CD4-positive, alpha-beta T cell treated with Interferon gamma for 1 hour (primary cell): Measurements from ENCODE around the gene SLC1A2.

ENCODE experiments used
- DNase-seq: peaks from one replicate; pipeline ENCODE4 v3.0.0-alpha.2; 2020

SLC1A2 gene

GRCh38 chr11:35214792-35215193, 204.6 kb downstream of the SLC1A2 start:
- peak; percentile 58 for DNase-seq

- DNase-seq = no peak
Observed at GRCh38 chr11:35214226-35214770, 205.1 kb downstream of the SLC1A2 start.

- no peak for DNase-seq
Observed at GRCh38 chr11:35211952-35212351, 207.4 kb downstream of the SLC1A2 start.

GRCh38 chr11:35210876-35211546, 208.3 kb downstream of the SLC1A2 start:
- no peak for DNase-seq

- DNase-seq = no peak
Observed at GRCh38 chr11:35208795-35209194, 210.6 kb downstream of the SLC1A2 start.

- DNase-seq = no peak
Observed at GRCh38 chr11:35207471-35208403, 211.6 kb downstream of the SLC1A2 start.

- no peak for DNase-seq
Observed at GRCh38 chr11:35206616-35207015, 212.7 kb downstream of the SLC1A2 start.

GRCh38 chr11:35204614-35205013, 214.7 kb downstream of the SLC1A2 start:
- no peak for DNase-seq
